Small intestine (tissue), 7 donors: ENCODE results near the gene TNF. TPM values are rescaled to one million over a fixed set of nuclear protein-coding genes. Genes with fewer than 3 reads are reported as not detected.

Experiments
- DNase-seq, 2 donors: peaks; one replicate each; pipeline versions ENCODE4 v3.0.0 to v3.0.0-alpha.2; 2013
- FAIRE-seq: peaks from 2 replicates; lab custom pipeline; 2012; peaks lifted over from hg19 to GRCh38; lab: Jason Lieb, UNC
- H3K27ac ChIP-seq, 3 donors: one replicate each; pipeline ENCODE4 v1.5.1; 2013; ENCODE audit warnings: low read length in 2 of 3, mild to moderate bottlenecking in 2 of 3, control low read depth in 1 of 3, inconsistent platforms in 1 of 3, low read depth in 1 of 3, moderate library complexity in 1 of 3
- H3K27me3 ChIP-seq, 3 donors: one replicate each; pipeline ENCODE4 v1.6.1; 2013; ENCODE audit warnings: low read length in 3 of 3, inconsistent platforms in 1 of 3; ENCODE audit not compliant: control insufficient read depth in 3 of 3, insufficient read depth in 3 of 3
- H3K36me3 ChIP-seq, 3 donors: one replicate each; pipeline ENCODE4 v1.6.1; 2013; ENCODE audit warnings: low read length in 3 of 3, inconsistent platforms in 1 of 3, low read depth in 1 of 3, mild to moderate bottlenecking in 1 of 3, moderate library complexity in 1 of 3; ENCODE audit not compliant: control insufficient read depth in 3 of 3, insufficient read depth in 2 of 3
- H3K4me1 ChIP-seq, 3 donors: one replicate each; pipeline ENCODE4 v1.6.1; 2013; ENCODE audit warnings: low read length in 2 of 3, inconsistent platforms in 1 of 3, low read depth in 1 of 3, mild to moderate bottlenecking in 1 of 3, moderate library complexity in 1 of 3; ENCODE audit not compliant: control insufficient read depth in 3 of 3, insufficient read depth in 2 of 3
- H3K4me3 ChIP-seq, 3 donors: one replicate each; pipeline ENCODE4 v1.5.1; 2013; ENCODE audit warnings: low read length in 3 of 3, control low read depth in 1 of 3, inconsistent platforms in 1 of 3, low read depth in 1 of 3, mild to moderate bottlenecking in 1 of 3, moderate library complexity in 1 of 3
- H3K9me3 ChIP-seq, 2 donors: one replicate each; pipeline ENCODE4 v1.6.1; 2013; ENCODE audit warnings: low read depth in 1 of 2, low read length in 1 of 2; ENCODE audit not compliant: control insufficient read depth in 2 of 2, insufficient read depth in 1 of 2
- WGBS, 3 donors: extraction: QIAGEN DNeasy Blood & Tissue Kit; methylation state at CpG; one replicate each; pipeline ENCODE4 v1.1.7; 2013; 5-methylcytosine and 5-hydroxymethylcytosine counted together
- polyA plus RNA-seq, 4 donors: library from polyadenylated mRNA; stranded (reverse) in 3 of 4; unstranded in 1 of 4; fragments of 200-250 nt in 3 of 4; fragments of 120-200 nt in 1 of 4; gene quantifications; one replicate each; pipeline versions ENCODE4 v1.2.1 to v1.2.3, GENCODE V29; 2013
- donor health status: healthy with polysubstance abuse.
- donor health status: control.
- donor health status: control.
- donor health status: Bipolar disorder and iron deficiency.
- donor health status: healthy.

TNF gene
- polyA plus RNA-seq, 4 donors, result 0.18 to 0.59 (median 0.45) TPM; not detected in 1

GRCh38 chr6:31540640-31541039 is 34.7 kb upstream of the TNF start:
- Histone ChIP-seq H3K9me3 (no peaks in the 10 kb centered on the region), H3K4me1 (peaks cover 0 to 23% (median 4%) of the 10 kb centered on the region in 3 donors), H3K4me3 (peak overlapping the region; percentile 37 to 86 (median 82)), H3K27me3 (no peaks in the 10 kb centered on the region), H3K27ac (peak overlapping the region; percentile 92 to 94 (median 92)), H3K36me3 (peaks cover 16 to 36% (median 19%) of the 10 kb centered on the region in 3 donors)
- FAIRE-seq (no peak), DNase-seq (no peak)
- WGBS, 3 donors, result 4 to 8% (median 6%) methylated on average over 4 of the region's 4 CpGs

DNA sequence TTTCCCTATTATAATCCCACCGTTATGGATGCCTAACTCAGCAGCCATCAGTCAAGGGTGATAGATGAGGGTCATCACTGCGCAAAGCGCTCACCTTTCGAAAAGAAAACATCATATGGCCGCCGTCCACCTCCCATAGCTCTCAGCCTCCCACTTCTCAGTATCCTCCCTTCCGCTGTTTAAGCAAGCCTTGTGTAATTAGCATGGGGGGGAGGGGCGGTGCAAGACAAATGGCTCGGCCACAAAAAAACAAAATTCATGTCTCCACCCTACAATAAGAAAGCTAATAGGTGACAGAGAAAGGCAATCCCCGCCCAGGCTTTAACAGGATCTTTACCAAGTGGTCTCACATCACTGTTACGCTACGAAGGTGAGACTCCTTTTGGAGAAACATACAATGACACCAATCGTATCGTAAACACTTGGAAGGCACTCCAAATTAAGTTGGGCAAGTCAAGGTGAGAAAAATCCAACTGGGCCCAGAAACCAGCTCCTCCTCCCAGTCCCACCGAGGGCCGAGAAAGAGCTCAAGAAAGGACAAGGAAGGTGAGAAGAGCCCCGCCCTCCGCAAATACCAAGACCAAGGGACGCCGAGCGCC is 34.2 kb upstream of the TNF start:
- Histone ChIP-seq H3K4me1 (peaks cover 0 to 23% (median 4%) of the 10 kb centered on the region in 3 donors), H3K27me3 (no peaks in the 10 kb centered on the region), H3K36me3 (peaks cover 15 to 35% (median 16%) of the 10 kb centered on the region in 3 donors), H3K27ac (peak overlapping the region; percentile 92 to 94 (median 92)), H3K4me3 (peak overlapping the region; percentile 37 to 86 (median 82)), H3K9me3 (no peaks in the 10 kb centered on the region)
- DNase-seq (peak; percentile 56 to 70), FAIRE-seq (no peak)
- WGBS, 3 donors, result 0 to 1% (median 0%) methylated on average over 21 of the region's 21 CpGs

DNA sequence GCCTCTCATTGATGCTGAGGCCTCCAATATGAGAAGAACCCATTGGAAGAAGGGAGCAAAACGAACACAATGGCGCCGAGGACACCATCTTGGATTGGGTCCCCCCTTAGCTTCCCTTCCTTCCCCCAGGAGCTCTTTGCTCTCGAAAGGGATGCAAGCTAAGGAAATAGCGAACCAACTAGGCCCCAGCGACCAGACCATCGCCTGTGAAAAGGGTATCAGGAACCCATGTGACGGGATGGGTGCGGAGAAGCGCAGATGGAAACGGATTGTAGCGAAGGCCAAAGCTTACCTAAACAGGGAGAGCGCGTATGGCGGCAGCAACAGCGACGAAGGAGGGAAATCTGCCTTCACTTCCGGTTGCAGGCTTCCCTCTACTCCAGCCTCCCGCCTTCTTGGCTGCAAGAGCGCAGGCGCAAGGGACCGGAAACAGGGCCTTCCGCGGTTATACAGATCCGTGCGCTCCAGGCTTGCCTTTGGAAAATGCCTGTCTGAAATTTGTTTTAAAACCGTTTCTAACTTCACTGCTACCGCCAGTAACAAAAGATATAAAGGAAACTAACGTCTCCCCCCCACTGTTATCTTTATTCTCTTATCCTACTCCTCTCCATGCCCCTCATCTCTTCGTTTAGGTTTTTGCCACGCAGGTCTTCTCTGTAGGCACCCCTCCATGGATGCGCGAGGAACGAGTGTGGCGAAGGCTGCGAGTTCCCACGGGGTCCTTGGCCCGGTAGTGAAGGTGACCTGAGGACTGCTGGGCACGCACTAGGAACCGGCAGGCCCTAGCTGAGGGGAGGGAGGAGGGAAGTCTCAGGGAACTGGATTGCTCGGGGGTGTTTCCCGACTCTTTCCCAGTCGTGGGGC is 33.5 kb upstream of the TNF start, which contains the start of gene DDX39B:
Gene DDX39B (minus strand): TSS at position 346 of the 864 bp plus-strand sequence. CDS start 1,471 bp downstream, outside the sequence.
- Histone ChIP-seq H3K9me3 (no peaks in the 10 kb centered on the region), H3K4me1 (peaks cover 0 to 23% (median 4%) of the 10 kb centered on the region in 3 donors), H3K27ac (peak within 1 kb of the TSS; percentile 92 to 94 (median 92)), H3K4me3 (peak within 1 kb of the TSS; percentile 55 to 86 (median 82)), H3K27me3 (no peaks in the 10 kb centered on the region), H3K36me3 (peaks cover 7 to 28% (median 8%) of the 10 kb centered on the region in 3 donors)
- FAIRE-seq (no peak), DNase-seq (peak; percentile 98 to 99)
- 0 to 1% (median 0%) methylated on average over 43 of the region's 43 CpGs for WGBS, 3 donors

DNA sequence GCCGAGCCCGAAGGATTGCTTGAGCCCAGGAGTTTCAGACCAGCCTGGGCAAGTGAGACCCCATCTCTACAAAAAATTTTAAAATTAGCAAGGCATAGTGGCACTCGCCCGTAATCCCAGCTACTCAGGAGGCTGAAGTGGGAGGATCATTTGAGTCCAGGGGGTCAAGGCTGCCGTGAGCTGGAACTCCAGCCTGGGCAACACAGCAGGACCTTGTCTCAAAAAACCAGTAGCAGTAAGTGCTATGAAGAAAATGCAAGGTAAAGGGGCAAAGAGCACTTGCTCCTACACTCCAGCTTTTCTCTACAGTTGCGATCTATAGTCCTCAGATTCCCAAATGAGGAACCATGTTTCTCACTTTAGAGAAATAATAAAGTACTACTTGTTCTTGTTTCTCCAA is 31.7 kb upstream of the TNF start:
- Histone ChIP-seq H3K4me1 (peaks cover 3 to 31% (median 9%) of the 10 kb centered on the region in 3 donors), H3K9me3 (peaks cover 0 to 3% of the 10 kb centered on the region in 2 donors), H3K27ac (no peak overlapping the region), H3K4me3 (no peak overlapping the region), H3K36me3 (peaks cover 5 to 19% (median 7%) of the 10 kb centered on the region in 3 donors), H3K27me3 (no peaks in the 10 kb centered on the region)
- no peak for FAIRE-seq
- 95% methylated on average over 6 of the region's 6 CpGs for WGBS, 3 donors
- no peak for DNase-seq

DNA sequence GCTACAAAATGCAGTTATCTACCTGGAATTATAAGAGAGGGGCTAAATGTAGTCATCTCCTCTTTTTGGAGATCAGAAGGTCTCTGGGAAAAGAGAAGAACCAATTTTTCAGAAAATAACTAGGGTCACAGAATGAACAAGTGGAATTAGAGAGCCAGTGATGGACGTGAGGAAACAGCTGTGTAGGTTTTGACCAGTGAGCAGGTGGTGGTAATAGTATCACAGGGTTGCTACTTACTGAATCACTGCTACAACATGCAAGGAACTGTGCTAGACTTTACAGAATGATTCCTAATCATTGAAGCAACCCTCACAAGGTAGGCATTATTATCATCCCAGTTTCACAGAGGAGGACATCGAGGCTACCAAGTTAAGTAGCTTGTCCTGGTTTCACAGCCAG is 30.7 kb upstream of the TNF start:
- Histone ChIP-seq H3K4me1 (peaks cover 3 to 23% (median 9%) of the 10 kb centered on the region in 3 donors), H3K4me3 (no peak overlapping the region), H3K9me3 (peaks cover 0 to 3% of the 10 kb centered on the region in 2 donors), H3K27me3 (no peaks in the 10 kb centered on the region), H3K36me3 (peaks cover under 1 to 14% (median 4%) of the 10 kb centered on the region in 3 donors), H3K27ac (no peak overlapping the region)
- 70 to 83% (median 76%) methylated on average over 2 of the region's 2 CpGs for WGBS, 3 donors
- FAIRE-seq (no peak), DNase-seq (no peak)

- H3K9me3 ChIP-seq, result peaks cover 0 to 3% of the 10 kb centered on the region in 2 donors
- H3K36me3 ChIP-seq, result peaks cover 0 to 8% (median 0%) of the 10 kb centered on the region in 3 donors
- DNase-seq, result no peak
- no peaks in the 10 kb centered on the region for H3K27me3 ChIP-seq
- FAIRE-seq, result no peak
- WGBS, 3 donors, result 77 to 89% (median 86%) methylated on average over 7 of the region's 7 CpGs
- peaks cover 3 to 17% (median 7%) of the 10 kb centered on the region in 3 donors for H3K4me1 ChIP-seq
- H3K27ac ChIP-seq, result no peak overlapping the region
- no peak overlapping the region for H3K4me3 ChIP-seq
These were observed 30.1 kb upstream of the TNF start for GRCh38 chr6:31545291-31545690.

DNA sequence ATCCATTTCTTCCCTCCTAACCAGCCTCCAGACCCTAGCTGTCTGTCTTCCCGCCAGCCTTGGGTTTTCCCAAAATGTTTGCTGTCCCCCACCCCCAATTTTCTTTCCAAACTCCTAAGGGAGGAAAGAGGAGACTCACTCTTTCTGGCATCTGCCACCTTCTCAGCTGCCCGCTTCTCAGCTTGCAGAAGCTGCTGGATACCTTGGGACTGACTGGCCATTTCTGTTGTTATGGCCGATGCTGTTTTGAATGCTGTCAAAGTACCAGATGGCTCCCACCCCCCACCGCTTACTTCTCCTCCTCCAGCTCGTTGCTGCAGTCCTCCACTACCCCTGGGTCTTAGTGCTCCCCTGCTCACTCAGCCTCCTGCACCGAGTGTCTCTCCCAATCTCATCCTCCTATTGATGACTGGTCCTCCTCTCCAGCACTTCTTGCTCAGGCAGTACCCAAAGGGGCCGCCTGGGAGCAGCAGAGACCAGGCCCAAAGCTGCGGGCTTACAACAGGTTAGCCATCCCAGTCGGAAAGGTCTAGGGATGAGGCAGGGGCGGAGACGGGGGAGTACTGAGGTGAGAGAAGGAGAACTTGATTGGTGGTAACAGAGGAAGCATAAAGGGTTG is 28.9 kb upstream of the TNF start, which contains the start of gene ATP6V1G2:
Gene ATP6V1G2 (minus strand): TSS at position 270 of the 619 bp plus-strand sequence. CDS start 49 bp downstream, at position 221.
- FAIRE-seq, result no peak
- 8 to 12% (median 12%) methylated on average over 11 of the region's 11 CpGs for WGBS, 3 donors
- peak; percentile 91 to 94 for DNase-seq

More for the DNA sequence above, 28.9 kb upstream of the TNF start, which contains the start of gene ATP6V1G2:
- Histone ChIP-seq H3K4me1 (peaks cover 3 to 15% (median 5%) of the 10 kb centered on the region in 3 donors), H3K9me3 (peaks cover 0 to 3% of the 10 kb centered on the region in 2 donors), H3K4me3 (peak within 1 kb of the TSS in 2 of 3 donors; percentile 56 to 66), H3K27ac (peak within 1 kb of the TSS; percentile 70 to 86 (median 81)), H3K27me3 (no peaks in the 10 kb centered on the region), H3K36me3 (peaks cover 0 to 18% (median 3%) of the 10 kb centered on the region in 3 donors)
